Ascending aorta (tissue), 2 donors: Measurements from ENCODE around the gene TENT5A. TPM values are rescaled to one million over a fixed set of nuclear protein-coding genes. Genes with fewer than 3 reads are reported as not detected.

Experiments
- DNase-seq, 2 donors: peaks; one replicate each; pipeline ENCODE4 v3.0.0-alpha.2; 2019; ENCODE audit warnings: low spot score in 2 of 2
- H3K27ac ChIP-seq, 2 donors: fragments of 200-600 bp; sonication (generic); one replicate each; pipeline ENCODE4 v1.5.1; 2016 to 2017; ENCODE audit warnings: mild to moderate bottlenecking in 1 of 2
- H3K27me3 ChIP-seq: fragments of 200-600 bp; sonication (generic); one replicate; pipeline ENCODE4 v1.5.1; 2017
- H3K36me3 ChIP-seq, 2 donors: fragments of 200-600 bp; sonication (generic); one replicate each; pipeline ENCODE4 v1.5.1; 2016
- H3K4me1 ChIP-seq, 2 donors: fragments of 200-600 bp; sonication (generic); one replicate each; pipeline ENCODE4 v1.5.1; 2016 to 2017; ENCODE audit warnings: mild to moderate bottlenecking in 1 of 2
- H3K4me3 ChIP-seq, 2 donors: fragments of 200-600 bp; sonication (generic); one replicate each; pipeline ENCODE4 v1.5.1; 2016 to 2017; ENCODE audit warnings: mild to moderate bottlenecking in 1 of 2
- H3K9me3 ChIP-seq, 2 donors: fragments of 200-600 bp; sonication (generic); one replicate each; pipeline ENCODE4 v1.5.1; 2016
- CTCF ChIP-seq, 3 experiments: fragments of 200-600 bp in 2 of 3; fragments of 450-650 bp in 1 of 3; sonication (generic) in 2 of 3; IDR thresholded peaks; one replicate each; pipeline ENCODE4 v1.5.1; 2016 to 2019; ENCODE audit warnings: antibody characterized with exemption in 3 of 3, mild to moderate bottlenecking in 1 of 3, moderate library complexity in 1 of 3
- intact Hi-C: fragments of 100-400 bp; cut with DNase I; formaldehyde crosslinking; loops from one replicate; pipeline ENCODE4 v1.15.1; 2023
- total RNA-seq: library from RNA; depleted of rRNA; stranded (reverse); fragments of >200 nt; gene quantifications from one replicate; pipeline ENCODE4 v1.1.0, GENCODE V29; 2016

TENT5A gene
- total RNA-seq: 9.6 TPM

DNA sequence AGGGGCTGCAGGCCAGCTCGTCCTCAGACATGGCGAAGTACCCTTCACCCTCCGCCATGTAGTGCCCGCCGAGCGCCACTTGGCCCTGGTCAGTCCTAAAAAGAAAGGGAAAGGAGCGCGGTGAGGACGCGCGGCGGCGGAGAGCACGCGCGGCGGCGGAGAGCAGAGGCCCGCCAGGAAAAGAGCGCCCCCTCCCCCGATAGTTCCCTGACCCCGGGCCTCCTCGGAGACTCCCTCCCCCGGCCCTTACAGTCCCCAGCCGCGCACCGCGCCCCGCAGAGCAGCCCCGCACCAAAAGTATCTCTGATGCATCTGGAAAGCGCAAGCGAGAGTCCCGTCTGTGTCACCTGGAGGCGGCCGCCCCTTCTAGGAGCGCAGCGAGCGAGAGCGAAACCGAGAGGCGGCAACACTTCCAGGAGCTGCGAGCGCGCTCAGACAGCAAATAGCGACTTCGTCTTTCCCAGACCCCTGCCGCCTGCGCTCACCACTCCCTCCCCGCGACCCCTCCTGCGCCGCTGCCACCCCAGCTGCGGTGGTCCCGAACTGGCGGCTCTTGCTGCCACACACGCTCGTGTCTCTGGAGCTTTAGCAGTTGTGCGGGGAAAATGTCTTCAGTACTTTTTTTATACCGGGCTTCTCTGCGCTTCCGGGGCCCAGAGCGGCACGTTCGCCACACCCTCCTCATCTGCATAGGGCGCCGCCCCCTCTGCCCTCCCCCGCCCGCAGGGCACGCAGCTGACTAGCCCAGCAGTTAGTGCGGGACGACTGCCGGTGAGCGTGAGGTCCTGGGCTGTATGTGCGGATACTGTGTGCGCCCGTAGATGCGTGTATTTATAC is at the start of gene TENT5A:
TSS of gene TENT5A (minus strand) at position 598 of the 837 bp plus-strand sequence. CDS start at position 58, 540 bp downstream.
- H3K9me3 ChIP-seq: no peaks in the 10 kb centered on the region
- intact Hi-C loops: loop anchor here (1.0 to 10.0 kb wide), 15 partner anchors 82 to 1538 kb away; partner anchors contain the start of genes DOP1A, IBTK and UBE3D

GRCh38 chr6:81801489-81801888 is 49.0 kb upstream of the TENT5A start:
- Histone ChIP-seq H3K4me1 (no peaks in the 10 kb centered on the region), H3K9me3 (no peaks in the 10 kb centered on the region), H3K27ac (no peak overlapping the region), H3K4me3 (no peak overlapping the region), H3K27me3 (no peaks in the 10 kb centered on the region), H3K36me3 (no peaks in the 10 kb centered on the region)
- no peak for TF ChIP-seq CTCF (IDR thresholded peaks at IDR 0.05)
- no peak for DNase-seq
- intact Hi-C loops: no loop called here

More for the DNA sequence above, at the start of gene TENT5A:
- peaks cover 0 to 10% of the 10 kb centered on the region in 2 donors for H3K4me1 ChIP-seq
- no peaks in the 10 kb centered on the region for H3K36me3 ChIP-seq
- H3K27ac ChIP-seq: peak within 1 kb of the TSS; percentile 90 to 97
- no peaks in the 10 kb centered on the region for H3K27me3 ChIP-seq
- peak within 1 kb of the TSS; percentile 82 to 93 for H3K4me3 ChIP-seq
- TF ChIP-seq CTCF (IDR thresholded peaks at IDR 0.05): peak in 1 of 3 experiments; percentile 11
- peak; percentile 82 to 96 for DNase-seq

- no peaks in the 10 kb centered on the region for H3K27me3 ChIP-seq
- intact Hi-C loops: no loop called here
- no peak overlapping the region for H3K27ac ChIP-seq
- TF ChIP-seq CTCF (IDR thresholded peaks at IDR 0.05): no peak
- H3K4me1 ChIP-seq: no peaks in the 10 kb centered on the region
- no peaks in the 10 kb centered on the region for H3K36me3 ChIP-seq
- no peak overlapping the region for H3K4me3 ChIP-seq
- peaks cover 0 to 7% of the 10 kb centered on the region in 2 donors for H3K9me3 ChIP-seq
- DNase-seq: no peak
Measured at GRCh38 chr6:81800666-81801065, 48.2 kb upstream of the TENT5A start.

DNA sequence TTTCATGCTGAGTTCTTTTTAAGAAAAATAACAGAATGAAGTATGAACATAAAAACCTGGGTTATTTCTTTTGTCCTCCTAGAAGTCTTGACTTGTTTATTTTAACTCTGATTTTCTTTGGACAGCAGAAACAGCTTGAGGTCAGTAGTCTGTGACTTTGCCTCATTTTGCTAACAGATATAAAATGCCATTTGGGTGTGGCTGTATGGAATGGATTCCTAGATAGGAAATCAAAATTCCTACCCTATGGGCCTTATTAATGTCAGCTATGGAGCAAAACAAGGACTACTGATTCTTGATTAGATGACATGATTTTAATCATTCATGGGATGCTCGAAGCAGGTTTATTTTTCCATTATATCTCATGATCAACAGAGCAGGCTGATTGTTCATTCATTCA is 46.8 kb upstream of the TENT5A start:
- Histone ChIP-seq H3K4me3 (no peak overlapping the region), H3K27ac (no peak overlapping the region), H3K27me3 (no peaks in the 10 kb centered on the region), H3K36me3 (no peaks in the 10 kb centered on the region), H3K9me3 (peaks cover 0 to 7% of the 10 kb centered on the region in 2 donors), H3K4me1 (no peaks in the 10 kb centered on the region)
- intact Hi-C loops: no loop called here
- no peak for DNase-seq
- no peak for TF ChIP-seq CTCF (IDR thresholded peaks at IDR 0.05)

GRCh38 chr6:81797591-81797990 is 45.1 kb upstream of the TENT5A start:
- intact Hi-C loops: no loop called here
- peaks cover 0 to 7% of the 10 kb centered on the region in 2 donors for H3K9me3 ChIP-seq
- H3K27me3 ChIP-seq: no peaks in the 10 kb centered on the region
- H3K4me3 ChIP-seq: no peak overlapping the region
- no peak for DNase-seq
- no peak overlapping the region for H3K27ac ChIP-seq
- H3K36me3 ChIP-seq: no peaks in the 10 kb centered on the region
- H3K4me1 ChIP-seq: no peaks in the 10 kb centered on the region
- TF ChIP-seq CTCF (IDR thresholded peaks at IDR 0.05): no peak
